Stimulated activated CD4-positive, alpha-beta T cell treated with anti-CD3 and anti-CD28 coated beads, Interleukin-12 subunit alpha, Interleukin-12 subunit beta, amount 100 ng/mL, for 4 hours (primary cell): ENCODE results near the gene KLHL4.
"Not testable (repeated sequence)": the region's sequence is repeated elsewhere in the genome, so short reads cannot be mapped to it uniquely, and the experiment has no call there.

Source experiments
- DNase-seq: peaks from one replicate; pipeline ENCODE4 v3.0.0-alpha.2; 2020

KLHL4 gene, protein sequence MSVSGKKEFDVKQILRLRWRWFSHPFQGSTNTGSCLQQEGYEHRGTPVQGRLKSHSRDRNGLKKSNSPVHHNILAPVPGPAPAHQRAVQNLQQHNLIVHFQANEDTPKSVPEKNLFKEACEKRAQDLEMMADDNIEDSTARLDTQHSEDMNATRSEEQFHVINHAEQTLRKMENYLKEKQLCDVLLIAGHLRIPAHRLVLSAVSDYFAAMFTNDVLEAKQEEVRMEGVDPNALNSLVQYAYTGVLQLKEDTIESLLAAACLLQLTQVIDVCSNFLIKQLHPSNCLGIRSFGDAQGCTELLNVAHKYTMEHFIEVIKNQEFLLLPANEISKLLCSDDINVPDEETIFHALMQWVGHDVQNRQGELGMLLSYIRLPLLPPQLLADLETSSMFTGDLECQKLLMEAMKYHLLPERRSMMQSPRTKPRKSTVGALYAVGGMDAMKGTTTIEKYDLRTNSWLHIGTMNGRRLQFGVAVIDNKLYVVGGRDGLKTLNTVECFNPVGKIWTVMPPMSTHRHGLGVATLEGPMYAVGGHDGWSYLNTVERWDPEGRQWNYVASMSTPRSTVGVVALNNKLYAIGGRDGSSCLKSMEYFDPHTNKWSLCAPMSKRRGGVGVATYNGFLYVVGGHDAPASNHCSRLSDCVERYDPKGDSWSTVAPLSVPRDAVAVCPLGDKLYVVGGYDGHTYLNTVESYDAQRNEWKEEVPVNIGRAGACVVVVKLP

DNA sequence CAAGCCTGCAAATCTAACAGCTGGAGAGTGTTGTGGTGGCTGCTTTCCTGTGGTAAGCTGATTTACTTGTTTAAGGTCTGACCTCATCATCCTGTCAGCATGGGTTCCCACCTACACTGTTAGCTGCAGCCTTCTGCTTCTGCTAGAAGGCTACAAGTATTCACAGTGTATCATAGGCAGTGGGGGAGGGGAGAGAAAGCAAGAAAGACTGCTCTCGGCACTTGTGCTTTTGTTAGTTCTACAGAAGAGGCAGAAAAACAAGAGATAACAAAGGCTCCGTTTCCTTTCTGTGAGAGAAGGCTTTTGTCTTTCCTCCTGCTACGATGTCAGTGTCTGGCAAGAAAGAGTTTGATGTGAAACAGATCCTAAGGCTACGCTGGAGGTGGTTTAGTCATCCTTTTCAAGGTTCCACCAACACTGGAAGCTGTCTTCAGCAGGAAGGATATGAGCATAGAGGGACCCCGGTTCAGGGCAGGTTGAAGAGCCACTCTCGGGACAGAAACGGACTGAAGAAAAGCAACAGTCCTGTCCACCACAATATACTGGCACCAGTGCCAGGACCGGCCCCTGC is at the start of gene KLHL4:
Gene KLHL4, plus strand, starts transcription at position 232 of the 571 bp plus-strand sequence. Its CDS starts 92 bp downstream, at position 324.
- DNase-seq: no peak

GRCh38 chrX:87468941-87469340 is 48.7 kb upstream of the KLHL4 start:
- DNase-seq: no peak

- DNase-seq: no peak
Observed at GRCh38 chrX:87475793-87476192, 41.8 kb upstream of the KLHL4 start.

DNA sequence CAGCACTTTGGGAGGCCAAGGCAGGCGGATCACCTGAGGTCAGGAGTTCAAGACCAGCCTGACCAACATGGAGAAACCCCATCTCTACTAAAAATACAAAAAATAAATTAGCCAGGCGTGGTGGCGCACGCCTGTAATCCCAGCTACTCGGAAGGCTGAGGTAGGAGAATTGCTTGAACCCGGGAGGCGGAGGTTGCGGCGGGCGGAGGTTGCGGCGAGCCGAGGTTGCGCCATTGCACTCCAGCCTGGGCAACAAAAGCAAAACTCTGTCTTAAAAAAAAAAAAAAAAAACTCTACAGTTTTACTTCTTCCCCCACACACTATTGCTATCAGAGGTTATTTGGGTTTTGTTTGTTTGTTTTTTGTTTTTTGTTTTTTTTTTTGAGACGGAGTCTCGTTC is 38.9 kb upstream of the KLHL4 start:
- DNase-seq: not testable (repeated sequence)

- DNase-seq: no peak
Observed at GRCh38 chrX:87489071-87489470, 28.5 kb upstream of the KLHL4 start.

DNA sequence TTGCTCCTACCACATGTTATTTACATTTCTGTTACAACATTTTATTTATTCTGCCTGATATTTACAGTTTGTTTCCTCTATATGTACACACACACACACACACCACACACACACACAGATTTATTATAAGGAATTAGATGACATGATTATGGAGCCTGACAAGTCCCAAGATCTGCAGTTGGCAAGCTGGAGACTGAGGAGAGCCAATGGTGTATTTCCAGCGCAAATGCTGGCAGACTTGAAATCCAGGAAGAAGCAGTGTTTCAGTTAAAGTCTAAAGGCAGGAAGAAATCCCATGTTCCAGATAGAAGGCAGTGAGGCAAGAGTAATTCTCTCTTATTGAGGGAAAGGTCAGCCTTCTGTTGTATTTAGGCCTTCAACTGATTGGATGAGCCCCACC is 1.8 kb upstream of the KLHL4 start:
- no peak for DNase-seq

DNA sequence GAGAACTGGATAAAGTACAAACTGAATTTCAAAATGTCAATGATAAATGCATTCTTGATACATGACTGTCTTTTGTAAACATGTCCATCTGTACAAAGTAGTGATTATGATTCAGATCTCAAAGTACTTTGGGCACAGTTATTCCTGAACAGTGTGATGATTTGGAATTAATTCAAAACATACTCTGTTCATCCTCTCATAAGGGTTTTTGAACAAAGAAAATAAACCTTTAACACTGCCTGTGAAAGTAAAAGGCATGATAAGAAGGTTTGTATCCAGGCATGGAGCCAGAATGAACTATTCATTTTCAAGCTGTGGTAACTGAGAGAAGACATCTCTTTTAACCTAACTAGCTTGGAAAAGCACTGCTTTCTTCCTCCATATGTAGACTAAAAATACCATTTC is 883 bp upstream of the KLHL4 start:
- DNase-seq: no peak

DNA sequence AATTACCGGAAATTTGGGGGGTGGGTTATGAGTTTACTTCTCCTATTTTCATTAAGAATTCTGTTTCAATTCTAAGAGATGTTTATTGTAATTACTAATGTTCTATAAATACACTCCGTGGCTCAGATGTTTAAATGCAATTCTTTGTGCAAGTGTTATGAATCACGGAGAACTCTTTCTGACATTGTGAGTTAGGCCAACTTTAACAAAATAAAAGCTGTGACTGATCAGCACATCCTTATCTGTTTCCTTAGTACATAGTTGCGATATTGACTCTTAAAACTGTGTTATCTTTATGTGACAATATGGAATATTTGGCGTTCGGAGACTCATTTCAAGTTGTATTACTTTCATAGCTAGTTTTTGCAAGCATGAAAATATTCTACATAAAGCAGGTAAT is 902 bp downstream of the KLHL4 start:
- no peak for DNase-seq

- no peak for DNase-seq
Observed at GRCh38 chrX:87525771-87526229, 8.2 kb downstream of the KLHL4 start.

DNA sequence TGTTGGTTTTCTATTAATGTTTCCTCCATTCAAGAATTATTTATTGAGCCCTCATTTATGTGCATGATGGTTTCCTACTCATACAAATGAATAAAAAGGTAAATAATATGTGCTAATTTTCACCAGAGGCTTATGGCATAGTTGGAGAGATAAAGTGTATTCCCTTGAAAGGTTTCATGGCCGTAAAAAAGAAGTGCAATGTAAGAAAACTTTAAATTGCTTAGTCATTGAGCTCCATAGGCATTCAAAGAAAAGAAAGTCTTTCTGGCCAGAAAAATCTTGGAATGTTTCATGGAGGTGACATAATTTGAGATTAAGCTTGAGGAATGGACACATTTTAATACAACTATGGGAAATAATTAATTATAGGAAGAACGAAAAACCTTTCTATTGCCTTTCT is 8.7 kb downstream of the KLHL4 start:
- no peak for DNase-seq

- no peak for DNase-seq
Observed at GRCh38 chrX:87528487-87528886, 10.9 kb downstream of the KLHL4 start.

DNA sequence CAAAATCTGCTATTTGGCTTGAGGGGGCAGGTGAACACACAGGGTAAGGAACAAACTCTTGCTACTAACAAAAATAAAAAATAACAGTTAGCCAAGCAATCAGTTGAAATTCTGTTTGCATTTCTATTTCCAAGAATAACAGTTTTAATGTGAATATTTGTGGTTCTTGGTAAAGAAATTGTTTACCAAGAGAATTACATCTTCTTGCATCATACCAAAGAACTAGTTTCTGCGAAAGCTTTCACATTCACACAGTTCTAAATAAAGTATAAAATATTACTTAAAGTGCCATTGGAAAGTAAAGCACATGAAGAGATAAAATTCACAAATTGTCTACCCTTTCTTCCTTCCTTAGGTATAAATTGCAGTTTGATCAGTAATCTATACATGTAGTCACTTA is 54.4 kb downstream of the KLHL4 start:
- DNase-seq: no peak

GRCh38 chrX:87572901-87573300 is 55.3 kb downstream of the KLHL4 start:
- no peak for DNase-seq

DNA sequence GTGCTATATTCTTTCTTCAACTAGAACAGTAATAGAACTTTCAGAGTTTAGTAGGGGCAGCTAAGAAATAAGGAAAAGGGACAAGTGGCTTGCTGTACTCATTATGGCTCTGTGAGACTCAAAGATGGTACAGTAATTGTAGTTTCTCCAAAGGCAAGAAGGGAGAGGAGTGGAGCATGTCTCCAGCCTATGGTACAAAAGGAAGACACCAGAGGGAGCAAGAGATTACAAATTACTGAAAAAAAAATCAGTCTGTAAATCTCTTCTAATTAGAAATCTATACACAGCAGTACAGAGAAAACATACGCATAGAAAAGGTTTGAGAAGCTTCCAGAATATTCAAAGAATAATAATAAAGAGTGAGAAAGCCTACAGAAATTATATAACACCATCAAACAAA is 61.4 kb downstream of the KLHL4 start:
- no peak for DNase-seq

DNA sequence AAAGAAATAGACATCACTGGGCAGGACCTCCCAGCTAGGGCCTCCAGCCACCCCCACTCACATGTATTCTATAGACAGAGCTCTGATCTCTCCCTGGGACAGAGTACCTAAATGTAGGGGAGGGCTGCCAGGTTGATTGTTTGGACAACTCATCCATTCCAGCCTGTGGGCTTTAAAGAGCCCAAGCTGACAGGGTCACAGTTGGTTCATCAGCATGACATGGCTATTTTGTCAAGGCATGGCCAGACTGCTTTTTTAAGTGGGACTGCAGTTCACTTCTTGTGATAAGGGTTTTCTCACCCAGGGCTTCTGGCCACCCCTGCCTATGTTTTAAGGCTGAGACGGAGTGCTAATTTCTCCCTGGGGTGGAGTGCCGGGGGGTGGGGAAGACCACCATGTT is 63.3 kb downstream of the KLHL4 start:
- no peak for DNase-seq

DNA sequence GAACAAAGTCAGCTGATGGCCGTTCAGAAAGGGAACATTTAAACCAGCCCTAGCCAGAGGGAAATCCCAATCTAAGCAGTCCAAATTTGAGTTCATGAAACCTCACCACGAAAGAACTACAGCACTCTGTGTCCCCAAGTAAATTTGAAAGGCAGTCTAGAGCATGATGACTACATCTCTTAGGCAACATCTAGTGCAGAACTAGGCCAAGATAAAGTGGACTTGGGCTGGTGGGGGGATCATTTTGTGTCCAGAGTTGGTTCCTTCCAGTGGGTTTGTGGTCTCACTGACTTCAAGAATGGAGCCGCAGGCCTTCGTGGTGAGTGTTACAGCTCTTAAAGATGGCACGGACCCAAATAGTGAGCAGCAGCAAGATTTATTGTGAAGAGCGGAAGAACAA is 64.9 kb downstream of the KLHL4 start:
- DNase-seq: no peak

DNA sequence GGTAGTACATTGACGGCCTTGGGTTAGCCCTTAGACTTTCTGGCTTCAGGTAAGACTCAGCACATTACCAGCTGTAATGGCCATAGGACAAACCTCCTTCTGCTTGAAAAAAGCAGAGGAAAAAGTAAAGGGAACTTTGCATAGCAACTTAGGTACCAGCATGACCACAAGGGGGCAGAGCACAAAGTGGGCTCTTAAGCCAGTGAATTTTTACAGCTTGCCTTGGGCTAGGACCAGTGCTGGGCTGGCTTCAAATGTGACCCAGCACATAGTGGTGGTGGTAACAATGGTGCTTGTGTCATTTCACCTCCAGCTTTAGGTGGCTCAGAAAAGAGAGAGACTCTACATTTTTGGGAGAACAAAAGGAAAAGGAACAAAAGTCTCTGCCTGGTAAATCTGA is 66.1 kb downstream of the KLHL4 start:
- DNase-seq: no peak

GRCh38 chrX:87616371-87616770 is 98.8 kb downstream of the KLHL4 start:
- DNase-seq: no peak

DNA sequence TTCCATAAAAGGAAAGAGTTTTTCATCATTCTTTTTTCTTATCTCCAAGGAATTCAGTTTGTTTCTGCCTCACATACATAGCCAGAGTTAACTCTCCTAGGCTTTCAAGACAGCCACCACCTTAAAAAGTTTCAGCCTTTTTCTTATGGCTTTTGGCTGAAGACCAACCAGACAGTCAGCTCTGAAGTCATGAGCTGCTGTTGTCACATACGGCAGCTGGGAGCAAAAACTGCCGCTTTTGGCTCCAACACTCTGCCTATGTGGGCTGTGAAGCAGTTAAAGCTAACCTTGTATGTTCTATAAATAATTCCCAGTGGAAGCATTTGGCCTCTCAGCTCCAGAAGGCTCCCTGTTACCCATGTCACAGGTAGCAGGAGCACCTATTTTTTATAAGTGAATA is 104.1 kb downstream of the KLHL4 start:
- DNase-seq: no peak

DNA sequence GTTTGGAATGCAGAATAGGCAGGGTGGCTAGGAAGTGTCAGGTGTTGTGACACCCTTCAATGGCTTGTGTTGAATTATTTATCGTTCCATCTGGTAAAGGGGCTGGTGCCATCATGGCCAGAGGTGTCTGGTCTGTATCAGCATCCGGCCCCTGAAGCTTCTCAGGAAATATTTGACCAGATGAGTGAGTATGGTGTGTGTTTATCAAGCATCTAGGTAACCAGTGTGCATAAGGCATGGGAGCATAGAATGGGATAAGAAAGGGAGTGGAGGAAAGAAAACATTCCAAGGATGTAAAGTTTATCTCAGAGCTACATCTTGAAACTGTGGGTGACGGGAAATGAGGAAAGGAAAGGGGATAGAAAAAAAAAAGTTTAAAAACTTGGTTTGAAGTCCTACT is 109.4 kb downstream of the KLHL4 start:
- no peak for DNase-seq

- DNase-seq: no peak
Observed at GRCh38 chrX:87634361-87634760, 116.8 kb downstream of the KLHL4 start.

GRCh38 chrX:87636533-87636932 is 118.9 kb downstream of the KLHL4 start:
- no peak for DNase-seq

DNA sequence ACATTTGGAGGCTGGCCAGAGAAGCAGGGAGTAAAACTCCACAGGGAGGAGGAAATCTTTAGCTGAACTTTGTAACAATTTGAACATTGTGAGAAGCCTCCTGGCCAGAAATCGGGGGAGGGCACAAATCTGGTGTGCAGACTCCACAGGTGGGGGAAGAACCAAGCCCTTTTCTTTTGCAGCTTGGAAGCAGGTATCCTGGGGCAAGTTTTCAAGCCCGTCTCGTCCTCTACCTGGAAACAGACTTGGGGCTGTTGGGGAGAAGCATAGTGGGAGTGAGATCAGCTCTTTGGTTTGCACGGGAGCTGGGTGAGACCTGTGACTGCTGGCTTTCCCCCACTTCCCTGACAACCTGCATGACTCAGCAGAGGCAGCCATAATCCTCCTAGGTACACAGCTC is 123.8 kb downstream of the KLHL4 start:
- DNase-seq: not testable (repeated sequence)

GRCh38 chrX:87661761-87662160 is 144.2 kb downstream of the KLHL4 start:
- no peak for DNase-seq
